CD4-positive, alpha-beta T cell treated with Interleukin-6 at 100 ng/mL for 8 hours (primary cell): ENCODE results near the gene CBR3.
"Not testable (repeated sequence)": the region's sequence is repeated elsewhere in the genome, so short reads cannot be mapped to it uniquely, and the experiment has no call there.

Source experiments
- DNase-seq: peaks from one replicate; pipeline ENCODE4 v3.0.0-alpha.2; 2020; ENCODE audit warnings: mixed read lengths, low spot score

Gene CBR3

GRCh38 chr21:36120304-36120888 is 14.5 kb upstream of the CBR3 start:
- no peak for DNase-seq

- no peak for DNase-seq
Measured at GRCh38 chr21:36122977-36123376, 11.9 kb upstream of the CBR3 start.

DNA sequence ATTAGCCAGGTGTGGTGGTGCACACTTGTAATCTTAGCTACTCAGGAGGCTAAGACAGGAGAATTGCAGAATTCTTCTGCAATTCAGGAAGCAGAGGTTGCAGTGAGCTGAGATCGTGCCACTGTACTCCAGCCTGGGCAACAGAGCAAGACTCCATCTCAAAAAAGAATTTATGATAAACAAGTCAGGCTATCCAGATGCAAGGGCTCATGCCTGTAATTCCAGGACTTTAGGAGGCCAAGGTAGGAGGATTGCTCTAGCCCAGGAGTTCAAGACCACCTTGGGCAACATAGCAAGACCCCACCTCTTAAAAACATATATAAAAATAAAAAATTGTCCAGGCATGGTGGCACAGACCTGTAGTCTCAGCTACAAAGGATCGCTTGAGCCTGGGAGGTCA is 10.5 kb upstream of the CBR3 start:
- no peak for DNase-seq

DNA sequence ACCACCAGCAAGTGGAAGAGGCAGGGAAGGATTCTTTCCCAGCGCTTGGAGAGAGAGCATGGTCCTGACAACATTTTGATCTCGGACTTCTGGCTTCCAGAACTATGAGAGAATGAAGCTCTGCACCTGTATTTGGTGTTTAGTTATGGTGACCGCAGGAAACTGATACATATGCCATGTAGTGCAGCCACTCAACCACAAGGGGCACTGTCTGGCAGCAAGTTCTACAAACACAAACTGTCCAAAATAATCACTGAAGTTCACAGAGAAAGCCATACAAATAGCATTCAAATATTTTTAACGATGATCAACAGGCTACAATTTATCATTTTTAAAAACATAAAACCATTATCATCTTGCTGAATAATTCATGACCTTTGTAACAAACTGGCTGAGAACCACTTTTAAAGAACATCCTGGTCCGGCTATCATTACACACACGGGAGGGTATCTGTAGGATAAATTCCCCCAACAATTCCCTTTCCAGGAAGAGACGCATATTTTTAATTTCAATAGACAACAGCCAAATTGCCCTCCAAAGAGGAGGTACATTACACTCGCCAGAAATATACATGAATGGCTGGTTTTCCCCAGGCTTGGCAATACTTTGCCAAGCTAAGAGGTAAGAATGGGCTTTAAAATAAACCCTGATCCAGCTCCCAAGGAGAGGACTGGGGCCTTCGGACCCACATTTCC is 9.2 kb upstream of the CBR3 start:
- peak; percentile 63 for DNase-seq

- DNase-seq = no peak
Measured at GRCh38 chr21:36126208-36126565, 8.7 kb upstream of the CBR3 start.

DNA sequence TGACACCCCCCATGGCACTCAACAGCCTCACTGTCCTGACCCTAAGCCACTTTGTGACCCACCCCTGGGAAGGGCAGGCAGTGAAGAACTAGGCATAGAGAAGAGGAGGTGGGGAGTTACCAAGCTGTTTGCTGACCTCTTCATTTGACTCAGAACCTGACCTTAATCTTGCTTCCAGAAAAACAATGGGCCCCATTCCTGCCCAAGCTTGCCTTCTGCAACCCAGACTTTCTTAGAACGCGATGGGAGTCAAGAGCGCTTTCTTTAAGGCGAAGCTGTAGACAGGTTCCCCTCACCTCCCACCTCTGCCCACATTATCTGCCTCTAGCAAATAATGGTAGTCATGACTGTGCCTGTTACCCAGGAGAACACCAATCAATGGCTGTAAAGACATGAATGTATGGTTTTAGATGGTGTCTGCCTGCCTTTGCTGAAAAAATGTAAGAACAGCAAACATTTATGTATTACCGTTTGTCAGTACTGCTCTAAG is 8.2 kb upstream of the CBR3 start:
- no peak for DNase-seq

- DNase-seq = no peak
Measured at GRCh38 chr21:36127250-36127904, 7.5 kb upstream of the CBR3 start.

GRCh38 chr21:36127977-36128376 is 6.9 kb upstream of the CBR3 start:
- no peak for DNase-seq

GRCh38 chr21:36129219-36129618 is 5.7 kb upstream of the CBR3 start:
- DNase-seq = no peak

- DNase-seq = not testable (repeated sequence)
Measured at GRCh38 chr21:36130414-36130762, 4.5 kb upstream of the CBR3 start.

- not testable (repeated sequence) for DNase-seq
Measured at GRCh38 chr21:36130839-36131238, 4.0 kb upstream of the CBR3 start.

- DNase-seq = no peak
Measured at GRCh38 chr21:36132696-36133095, 2.2 kb upstream of the CBR3 start.

GRCh38 chr21:36135391-36136102 is 668 bp downstream of the CBR3 start:
- peak; percentile 53 for DNase-seq

- not testable (repeated sequence) for DNase-seq
Measured at GRCh38 chr21:36139791-36140190, 4.9 kb downstream of the CBR3 start.

DNA sequence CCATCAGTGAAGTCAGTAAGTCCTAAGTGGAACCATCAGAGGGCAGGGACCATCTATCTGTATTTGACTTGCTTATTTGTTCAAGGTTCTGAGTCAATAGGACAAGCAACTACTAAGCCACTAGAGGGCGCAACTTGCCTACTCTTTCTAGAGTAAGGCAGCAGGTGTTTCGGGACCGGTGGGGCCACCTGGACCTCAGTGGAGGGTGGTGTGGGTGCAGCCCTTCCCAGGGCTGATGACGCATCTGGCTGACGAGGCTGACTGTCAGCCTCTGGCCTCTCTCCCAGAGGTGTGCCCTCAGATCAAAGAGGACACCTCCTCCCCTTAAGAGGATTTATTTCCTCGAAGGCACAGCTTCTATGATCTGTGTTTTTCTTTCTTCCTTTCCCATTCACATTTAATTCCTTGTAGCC is 6.6 kb downstream of the CBR3 start:
- peak; percentile 93 for DNase-seq

- DNase-seq = not testable (repeated sequence)
Measured at GRCh38 chr21:36144233-36144632, 9.4 kb downstream of the CBR3 start.

DNA sequence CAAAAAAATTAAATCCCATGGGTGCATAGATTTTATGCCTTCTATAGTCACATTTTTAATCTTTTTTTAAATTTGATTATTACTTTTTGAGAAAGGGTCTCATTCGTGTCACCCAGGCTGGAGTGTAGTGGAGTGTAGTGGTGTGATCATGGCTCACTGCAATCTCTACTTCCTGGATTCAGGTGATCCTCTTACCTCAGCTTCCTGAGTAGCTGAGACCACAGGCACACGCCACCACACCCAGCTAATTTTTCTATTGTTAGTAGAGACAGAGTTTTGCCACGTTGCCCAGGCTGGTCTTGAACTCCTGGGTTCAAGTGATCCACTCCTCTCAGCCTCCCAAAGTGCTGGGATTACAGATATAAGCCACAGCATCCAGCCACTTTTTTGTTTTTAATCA is 10.4 kb downstream of the CBR3 start:
- peak; percentile 49 for DNase-seq

GRCh38 chr21:36147911-36148310 is 13.0 kb downstream of the CBR3 start:
- DNase-seq = no peak

- DNase-seq = no peak
Measured at GRCh38 chr21:36148886-36149285, 14.0 kb downstream of the CBR3 start.

DNA sequence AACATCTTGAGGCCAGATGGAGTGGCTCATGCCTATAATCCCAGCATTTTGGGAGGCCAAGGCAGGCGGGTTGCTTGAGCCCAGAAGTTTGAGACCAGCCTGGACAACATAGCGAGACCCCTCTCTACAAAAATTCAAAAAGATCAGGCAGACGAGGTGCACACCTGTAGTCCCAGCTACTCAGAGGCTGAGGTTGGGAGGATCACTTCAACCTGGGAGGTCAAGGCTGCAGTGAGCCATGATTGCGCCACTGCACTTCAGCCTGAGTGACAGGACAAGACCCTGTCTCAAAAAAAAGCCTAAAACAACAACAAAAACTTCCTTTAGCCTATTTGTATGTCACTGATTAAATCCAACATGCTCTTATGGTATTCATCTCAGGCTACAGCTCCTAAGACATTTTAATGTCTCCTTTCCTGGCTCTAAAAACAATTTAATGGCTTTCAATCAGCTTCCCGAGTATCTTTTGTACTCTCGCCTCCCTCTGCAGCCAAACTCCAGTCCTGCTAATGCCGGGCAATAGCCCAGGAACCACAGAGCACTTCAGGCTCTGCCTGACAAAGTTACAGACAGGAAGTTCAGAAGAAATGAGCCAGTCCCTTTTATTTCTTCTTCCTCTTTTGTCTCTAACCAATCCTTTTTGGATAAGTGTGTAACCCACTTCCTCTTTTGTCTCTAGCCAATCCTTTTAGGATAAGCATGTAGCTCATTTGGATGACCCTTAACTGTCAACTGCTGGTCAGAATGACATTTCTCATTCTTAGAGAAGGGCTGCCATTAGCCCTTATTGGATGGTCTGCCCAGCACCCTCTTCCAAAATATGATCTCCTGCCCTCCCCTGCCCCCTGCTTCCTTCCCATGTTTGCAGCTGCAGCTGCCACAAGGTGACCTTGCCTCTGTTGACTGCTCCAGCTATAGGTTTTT is 15.2 kb downstream of the CBR3 start:
- peak; percentile 12 for DNase-seq

- DNase-seq = no peak
Measured at GRCh38 chr21:36155603-36156338, 20.9 kb downstream of the CBR3 start.
